MG63 (cell line): ENCODE data around the gene SVOP. TPM values are rescaled to one million over a fixed set of nuclear protein-coding genes. Genes with fewer than 3 reads are reported as not detected.

Source experiments
- DNase-seq: peaks from one replicate; pipeline ENCODE4 v3.0.0-alpha.2; 2020
- H3K27me3 ChIP-seq: fragments of 250-450 bp; sonication (Bioruptor Pico); 2 replicates; pipeline ENCODE4 v1.5.1; 2020; ENCODE audit warnings: mild to moderate bottlenecking, moderate library complexity
- H3K36me3 ChIP-seq: fragments of 250-450 bp; sonication (Bioruptor Pico); 2 replicates; pipeline ENCODE4 v1.5.1; 2020; ENCODE audit warnings: mild to moderate bottlenecking, moderate library complexity
- H3K4me3 ChIP-seq: fragments of 250-450 bp; sonication (Bioruptor Pico); 2 replicates; pipeline ENCODE4 v1.5.1; 2020; ENCODE audit warnings: mild to moderate bottlenecking, moderate library complexity
- H3K9me3 ChIP-seq: fragments of 250-450 bp; sonication (Bioruptor Pico); 2 replicates; pipeline ENCODE4 v1.5.1; 2020; ENCODE audit warnings: mild to moderate bottlenecking, moderate library complexity
- total RNA-seq: library from RNA; depleted of rRNA; stranded (reverse); fragments of >200 nt; shearing (Covaris generic); gene quantifications from 2 replicates; pipeline ENCODE4 v1.2.3, GENCODE V29; 2014; ENCODE audit warnings: low replicate concordance

The SVOP gene
- total RNA-seq, 1 experiment from 2014 or later = not detected

- H3K9me3 ChIP-seq = no peaks in the 10 kb centered on the region
- H3K4me3 ChIP-seq = no peak overlapping the region
- H3K27me3 ChIP-seq = no peaks in the 10 kb centered on the region
- H3K36me3 ChIP-seq = no peaks in the 10 kb centered on the region
- no peak for DNase-seq
Observed at GRCh38 chr12:108964371-108965352, 56.2 kb downstream of the SVOP start.

GRCh38 chr12:108962256-108962655 lies 58.6 kb downstream of the SVOP start:
- no peak overlapping the region for H3K4me3 ChIP-seq
- H3K9me3 ChIP-seq = no peaks in the 10 kb centered on the region
- H3K36me3 ChIP-seq = no peaks in the 10 kb centered on the region
- DNase-seq = no peak
- H3K27me3 ChIP-seq = no peaks in the 10 kb centered on the region

- Histone ChIP-seq H3K4me3 (no peak overlapping the region), H3K27me3 (no peaks in the 10 kb centered on the region), H3K9me3 (no peaks in the 10 kb centered on the region), H3K36me3 (no peaks in the 10 kb centered on the region)
- no peak for DNase-seq
Observed at GRCh38 chr12:108959748-108960655, 60.9 kb downstream of the SVOP start.

- no peaks in the 10 kb centered on the region for H3K27me3 ChIP-seq
- H3K9me3 ChIP-seq = no peaks in the 10 kb centered on the region
- H3K36me3 ChIP-seq = no peaks in the 10 kb centered on the region
- H3K4me3 ChIP-seq = no peak overlapping the region
- peak; percentile 34 for DNase-seq
Observed at GRCh38 chr12:108955225-108955835, 65.5 kb downstream of the SVOP start.

- peak; percentile 38 for DNase-seq
- Histone ChIP-seq H3K27me3 (no peaks in the 10 kb centered on the region), H3K36me3 (no peaks in the 10 kb centered on the region), H3K4me3 (no peak overlapping the region), H3K9me3 (peaks cover 8% of the 10 kb centered on the region; the same call in 1 of the 2 replicates)
Observed at GRCh38 chr12:108950991-108951739, 69.7 kb downstream of the SVOP start.

GRCh38 chr12:108949976-108950375 lies 70.9 kb downstream of the SVOP start:
- no peak for DNase-seq
- Histone ChIP-seq H3K9me3 (peaks cover 8% of the 10 kb centered on the region; the same call in 1 of the 2 replicates), H3K27me3 (no peaks in the 10 kb centered on the region), H3K4me3 (no peak overlapping the region), H3K36me3 (no peaks in the 10 kb centered on the region)

GRCh38 chr12:108948367-108948766 lies 72.5 kb downstream of the SVOP start:
- H3K36me3 ChIP-seq = no peaks in the 10 kb centered on the region
- H3K4me3 ChIP-seq = no peak overlapping the region
- DNase-seq = no peak
- peaks cover 8% of the 10 kb centered on the region; the same call in 1 of the 2 replicates for H3K9me3 ChIP-seq
- H3K27me3 ChIP-seq = no peaks in the 10 kb centered on the region

- Histone ChIP-seq H3K4me3 (no peak overlapping the region), H3K27me3 (no peaks in the 10 kb centered on the region), H3K36me3 (no peaks in the 10 kb centered on the region), H3K9me3 (peaks cover 8% of the 10 kb centered on the region; the same call in 1 of the 2 replicates)
- DNase-seq = no peak
Observed at GRCh38 chr12:108947097-108947496, 73.8 kb downstream of the SVOP start.

GRCh38 chr12:108940138-108940537 lies 80.7 kb downstream of the SVOP start:
- Histone ChIP-seq H3K9me3 (no peaks in the 10 kb centered on the region), H3K36me3 (no peaks in the 10 kb centered on the region), H3K27me3 (no peaks in the 10 kb centered on the region), H3K4me3 (no peak overlapping the region)
- DNase-seq = no peak

GRCh38 chr12:108939594-108939993 lies 81.3 kb downstream of the SVOP start:
- DNase-seq = no peak
- no peaks in the 10 kb centered on the region for H3K9me3 ChIP-seq
- H3K36me3 ChIP-seq = no peaks in the 10 kb centered on the region
- no peaks in the 10 kb centered on the region for H3K27me3 ChIP-seq
- no peak overlapping the region for H3K4me3 ChIP-seq

GRCh38 chr12:108938247-108938924 lies 82.5 kb downstream of the SVOP start:
- no peak overlapping the region for H3K4me3 ChIP-seq
- no peaks in the 10 kb centered on the region for H3K27me3 ChIP-seq
- no peak for DNase-seq
- H3K36me3 ChIP-seq = no peaks in the 10 kb centered on the region
- no peaks in the 10 kb centered on the region for H3K9me3 ChIP-seq

- Histone ChIP-seq H3K4me3 (no peak overlapping the region), H3K9me3 (no peaks in the 10 kb centered on the region), H3K27me3 (no peaks in the 10 kb centered on the region), H3K36me3 (no peaks in the 10 kb centered on the region)
- no peak for DNase-seq
Observed at GRCh38 chr12:108935159-108935763, 85.6 kb downstream of the SVOP start.

GRCh38 chr12:108933949-108934348 lies 86.9 kb downstream of the SVOP start:
- DNase-seq = no peak
- no peak overlapping the region for H3K4me3 ChIP-seq

GRCh38 chr12:108930756-108931155 lies 90.1 kb downstream of the SVOP start:
- Histone ChIP-seq H3K27me3 (no peaks in the 10 kb centered on the region), H3K4me3 (no peak overlapping the region), H3K9me3 (peaks cover 3% of the 10 kb centered on the region; the same call in 1 of the 2 replicates), H3K36me3 (no peaks in the 10 kb centered on the region)
- no peak for DNase-seq

More at GRCh38 chr12:108933949-108934348, 86.9 kb downstream of the SVOP start:
- Histone ChIP-seq H3K27me3 (no peaks in the 10 kb centered on the region), H3K36me3 (no peaks in the 10 kb centered on the region), H3K9me3 (no peaks in the 10 kb centered on the region)

- Histone ChIP-seq H3K4me3 (no peak overlapping the region), H3K27me3 (no peaks in the 10 kb centered on the region), H3K9me3 (peaks cover 3% of the 10 kb centered on the region; the same call in 1 of the 2 replicates), H3K36me3 (no peaks in the 10 kb centered on the region)
- DNase-seq = no peak
Observed at GRCh38 chr12:108930155-108930554, 90.7 kb downstream of the SVOP start.
